HCT116 (cell line): ENCODE measurements around the gene PRKCZ. TPM values are rescaled to one million over a fixed set of nuclear protein-coding genes. Genes with fewer than 3 reads are reported as not detected.
A peak's percentile ranks its signal among the peaks of the same experiment; 100 is the strongest.

Source experiments
- ATAC-seq: fragments of 200-7000 bp; cut with Tn5 transposase; 2 replicates; pipeline ENCODE4 v1.9.1; 2020; ENCODE audit warnings: mild to moderate bottlenecking, moderate library complexity
- BruUV-seq: library from RNA; stranded (reverse); fragments of 400-500 nt; replicated peaks from 2 replicates; lab custom pipeline; 2021; lab: Mats Ljungman, UMichigan
- CTCF ChIA-PET: fragments of 300-600 bp; sonication (Branson Sonifier 250); formaldehyde crosslinking; loops from one replicate; lab custom pipeline; 2021; ENCODE audit warnings: antibody characterized with exemption; lab: Charles Lee
- POLR2A ChIA-PET: fragments of 300-600, 350-600 bp; sonication (Branson Sonifier 250); formaldehyde crosslinking; loops from one replicate; lab custom pipeline; 2021; ENCODE audit warnings: antibody characterized with exemption; lab: Charles Lee
- RAD21 ChIA-PET, 2 experiments: fragments of 300-600 bp; sonication (Branson Sonifier 250); formaldehyde crosslinking; loops; one replicate each; lab custom pipeline; 2023; ENCODE audit warnings: low total read pairs in 2 of 2; ENCODE audit not compliant: uncharacterized antibody in 2 of 2, unreplicated experiment in 2 of 2, low non-redundant PET in 1 of 2; lab: Charles Lee
- DNase-seq: peaks from one replicate; pipeline ENCODE4 v3.0.0-alpha.2; 2010; ENCODE audit warnings: low read depth, low spot score
- H2AFZ ChIP-seq: fragments of 200-600 bp; shearing (Covaris generic), sonication (generic); 2 replicates; pipeline ENCODE4 v1.6.1; 2017; ENCODE audit warnings: low read depth, mixed run types, mixed read lengths, antibody characterized with exemption, low read length; ENCODE audit not compliant: poor library complexity, severe bottlenecking
- H3K27ac ChIP-seq: 2 replicates; pipeline ENCODE4 v1.5.1; 2012; ENCODE audit warnings: low read depth, low read length
- H3K27me3 ChIP-seq: fragments of 200-600 bp; sonication (generic); 2 replicates; pipeline ENCODE4 v1.6.1; 2016; ENCODE audit warnings: mixed run types, low read length, mixed read lengths; ENCODE audit not compliant: insufficient read depth
- H3K36me3 ChIP-seq, 2 experiments: fragments of 200-500 bp in 1 of 2; fragments of 200-600 bp in 1 of 2; sonication (Bioruptor generic) in 1 of 2; sonication (generic) in 1 of 2; 2 replicates each; pipeline versions ENCODE4 v1.5.1 to v1.6.1; 2014 to 2016; ENCODE audit warnings: low read length in 2 of 2, inconsistent platforms in 1 of 2, mixed read lengths in 1 of 2, mixed run types in 1 of 2; ENCODE audit not compliant: insufficient read depth in 2 of 2, control insufficient read depth in 1 of 2
- H3K4me1 ChIP-seq, 2 experiments: fragments of 200-600 bp in 1 of 2; sonication (generic) in 1 of 2; 2 replicates each; pipeline versions ENCODE4 v1.5.1 to v1.6.1; 2012 to 2017; ENCODE audit warnings: low read length in 2 of 2, inconsistent platforms in 1 of 2, mild to moderate bottlenecking in 1 of 2, mixed read lengths in 1 of 2, mixed run types in 1 of 2, moderate library complexity in 1 of 2; ENCODE audit not compliant: insufficient read depth in 2 of 2, control insufficient read depth in 1 of 2
- H3K4me2 ChIP-seq: fragments of 200-600 bp; sonication (generic); 2 replicates; pipeline ENCODE4 v1.6.1; 2017; ENCODE audit warnings: mixed run types, low read length, mixed read lengths
- H3K4me3 ChIP-seq, 2 experiments: fragments of 200-600 bp in 1 of 2; sonication (generic) in 1 of 2; replicated peaks in 1 of 2; 2 replicates each; pipeline ENCODE4 v1.5.1; 2011 to 2016; ENCODE audit warnings: low read length in 2 of 2, control low read depth in 1 of 2, low read depth in 1 of 2, mild to moderate bottlenecking in 1 of 2, mixed read lengths in 1 of 2, mixed run types in 1 of 2
- H3K79me2 ChIP-seq: fragments of 200-600 bp; sonication (generic); 2 replicates; pipeline ENCODE4 v1.6.1; 2017; ENCODE audit warnings: mild to moderate bottlenecking, mixed run types, low read length, moderate library complexity, mixed read lengths; ENCODE audit not compliant: insufficient read depth
- H3K9ac ChIP-seq: fragments of 200-600 bp; sonication (generic); 2 replicates; pipeline ENCODE4 v1.6.1; 2016; ENCODE audit warnings: low read length, mixed read lengths
- H3K9me2 ChIP-seq: fragments of 200-600 bp; sonication (generic), shearing (Covaris generic); 2 replicates; pipeline ENCODE4 v1.6.1; 2017; ENCODE audit warnings: mixed run types, mild to moderate bottlenecking, moderate library complexity; ENCODE audit not compliant: insufficient read depth
- H3K9me3 ChIP-seq, 2 experiments: fragments of 200-500 bp in 1 of 2; fragments of 200-600 bp in 1 of 2; sonication (Bioruptor generic) in 1 of 2; sonication (generic) in 1 of 2; 2 replicates each; pipeline ENCODE4 v1.6.1; 2014 to 2017; ENCODE audit warnings: low read length in 2 of 2, mixed read lengths in 2 of 2, inconsistent platforms in 1 of 2, low read depth in 1 of 2, mild to moderate bottlenecking in 1 of 2, mixed run types in 1 of 2, moderate library complexity in 1 of 2; ENCODE audit not compliant: control insufficient read depth in 1 of 2, insufficient read depth in 1 of 2
- H4K20me1 ChIP-seq: fragments of 200-600 bp; sonication (generic), shearing (Covaris generic); 2 replicates; pipeline ENCODE4 v1.6.1; 2017; ENCODE audit warnings: mixed run types, mild to moderate bottlenecking, moderate library complexity; ENCODE audit not compliant: insufficient read depth
- CBX3 ChIP-seq: IDR thresholded peaks from 2 replicates; pipeline ENCODE4 v1.6.1; 2012; ENCODE audit warnings: low read depth
- CEBPB ChIP-seq: IDR thresholded peaks from 2 replicates; pipeline ENCODE4 v1.6.1; 2012; ENCODE audit warnings: low read depth
- ELF1 ChIP-seq: IDR thresholded peaks from 2 replicates; pipeline ENCODE4 v1.6.1; 2012; ENCODE audit warnings: low read depth, borderline replicate concordance
- EZH2 ChIP-seq: fragments of 200-600 bp; sonication (generic); IDR thresholded peaks from 2 replicates; pipeline ENCODE4 v1.6.1; 2017; ENCODE audit warnings: antibody characterized with exemption, mixed run types
- EZH2phosphoT487 ChIP-seq: fragments of 200-600 bp; IDR thresholded peaks from 2 replicates; pipeline ENCODE4 v1.6.1; 2018; ENCODE audit warnings: antibody characterized with exemption, borderline replicate concordance
- JUND ChIP-seq: IDR thresholded peaks from 2 replicates; pipeline ENCODE4 v1.6.1; 2012
- POLR2A ChIP-seq: IDR thresholded peaks from 2 replicates; pipeline ENCODE4 v1.7.0; 2011; ENCODE audit warnings: borderline replicate concordance; ENCODE audit not compliant: insufficient read depth, insufficient read length; ENCODE audit errors: extremely low read depth
- POLR2AphosphoS5 ChIP-seq: IDR thresholded peaks from 2 replicates; pipeline ENCODE4 v1.6.1; 2011; ENCODE audit warnings: mild to moderate bottlenecking, low read depth, low read length, moderate library complexity
- RAD21 ChIP-seq: IDR thresholded peaks from 2 replicates; pipeline ENCODE4 v1.6.1; 2012; ENCODE audit warnings: low read depth, mild to moderate bottlenecking
- REST ChIP-seq: IDR thresholded peaks from 2 replicates; pipeline ENCODE4 v1.6.1; 2012; ENCODE audit warnings: low read depth
- SIN3A ChIP-seq: IDR thresholded peaks from 2 replicates; pipeline ENCODE4 v1.6.1; 2012; ENCODE audit warnings: low read depth
- SP1 ChIP-seq: IDR thresholded peaks from 2 replicates; pipeline ENCODE4 v1.6.1; 2012; ENCODE audit warnings: low read depth
- SRF ChIP-seq: IDR thresholded peaks from 2 replicates; pipeline ENCODE4 v1.6.1; 2012; ENCODE audit warnings: low read depth
- TCF7L2 ChIP-seq: IDR thresholded peaks from 2 replicates; pipeline ENCODE4 v1.7.0; 2011; ENCODE audit warnings: borderline replicate concordance, inconsistent platforms; ENCODE audit not compliant: insufficient read depth, insufficient read length; ENCODE audit errors: extremely low read depth
- ZFX ChIP-seq: fragments of 450-650 bp; IDR thresholded peaks from 2 replicates; pipeline ENCODE4 v1.6.1; 2017
- ZNF274 ChIP-seq: fragments of 200-500 bp; sonication (Bioruptor generic); IDR thresholded peaks from 2 replicates; pipeline ENCODE4 v1.6.1; 2014; ENCODE audit warnings: mild to moderate bottlenecking, low read depth, low read length, inconsistent platforms
- intact Hi-C: fragments of 100-400 bp; cut with micrococcal nuclease; formaldehyde crosslinking; loops from 2 replicates; pipeline ENCODE4 v1.10.0; 2022
- total RNA-seq: library from RNA; stranded (reverse); gene quantifications from one replicate; pipeline ENCODE4 v1.2.1, GENCODE V29; 2021; ENCODE audit not compliant: unreplicated experiment

The PRKCZ gene
- total RNA-seq, 1 experiment from 2014 or later, result 46.8 TPM

GRCh38 chr1:2208309-2209239 lies 158.4 kb downstream of the PRKCZ start:
- no peak overlapping the region for H2AFZ ChIP-seq
- H3K27ac ChIP-seq, result peak overlapping the region; percentile 34; the same call in 1 of the 2 replicates

GRCh38 chr1:2209400-2210083 lies 159.3 kb downstream of the PRKCZ start:
- no peak overlapping the region for H2AFZ ChIP-seq
- H3K9me2 ChIP-seq, result no peaks in the 10 kb centered on the region
- H3K36me3 ChIP-seq, result no peaks in the 10 kb centered on the region
- H3K4me1 ChIP-seq, result peaks cover 30 to 53% of the 10 kb centered on the region in 2 experiments
- RAD21 ChIA-PET, result interaction anchor here in 1 of 2 experiments (0.6 kb wide), 1 partner anchor 35 kb away, joined by 4 read pairs; no protein-coding TSS in a partner anchor
- CTCF ChIA-PET, result interaction anchor here (1.0 kb wide), 1 partner anchor 172 kb away, joined by 3 read pairs; no protein-coding TSS in a partner anchor
- no peaks in the 10 kb centered on the region for H3K79me2 ChIP-seq
- no peaks in the 10 kb centered on the region for H4K20me1 ChIP-seq
- no peaks in the 10 kb centered on the region for H3K27me3 ChIP-seq
- no TSS peak for BruUV-seq
- POLR2A ChIA-PET, result no interaction called here
- H3K9me3 ChIP-seq, result no peaks in the 10 kb centered on the region
- no peak overlapping the region for H3K4me2 ChIP-seq
- ATAC-seq (no peak), DNase-seq (no peak)
- H3K9ac ChIP-seq, result no peak overlapping the region
- H3K4me3 ChIP-seq, result no peak overlapping the region
- intact Hi-C loops, result no loop called here
- H3K27ac ChIP-seq, result no peak overlapping the region; the same call in 1 of the 2 replicates
- TF ChIP-seq POLR2AphosphoS5, result no peak
- TF ChIP-seq REST, result no peak
- no peak for TF ChIP-seq SP1
- TF ChIP-seq SIN3A, result no peak
- TF ChIP-seq POLR2A, result no peak
- no peak for TF ChIP-seq ELF1
- TF ChIP-seq ZNF274, result no peak
- no peak for TF ChIP-seq CBX3
- TF ChIP-seq SRF, result no peak
- no peak for TF ChIP-seq EZH2phosphoT487
- no peak for TF ChIP-seq JUND
- TF ChIP-seq EZH2, result no peak
- TF ChIP-seq TCF7L2, result no peak
- no peak for TF ChIP-seq RAD21
- TF ChIP-seq CEBPB, result no peak

More at GRCh38 chr1:2208309-2209239, 158.4 kb downstream of the PRKCZ start:
- no peaks in the 10 kb centered on the region for H3K27me3 ChIP-seq
- BruUV-seq, result no TSS peak
- peak overlapping the region; percentile 48 for H3K4me2 ChIP-seq
- H3K36me3 ChIP-seq, result no peaks in the 10 kb centered on the region
- ChIA-PET RAD21 (interaction anchor here in 1 of 2 experiments (0.6 kb wide), 1 partner anchor 34 kb away, joined by 4 read pairs; no protein-coding TSS in a partner anchor), CTCF (interaction anchor here (1.0 kb wide), 1 partner anchor 173 kb away, joined by 3 read pairs; no protein-coding TSS in a partner anchor), POLR2A (no interaction called here)
- H3K9me2 ChIP-seq, result no peaks in the 10 kb centered on the region
- peak overlapping the region; percentile 25; the same call in 1 of the 2 replicates for H3K9ac ChIP-seq
- no peaks in the 10 kb centered on the region for H3K79me2 ChIP-seq
- no peak for ATAC-seq
- H3K4me1 ChIP-seq, result peaks cover 35 to 54% of the 10 kb centered on the region in 2 experiments
- no peaks in the 10 kb centered on the region for H3K9me3 ChIP-seq
- intact Hi-C loops, result no loop called here
- no peak overlapping the region for H3K4me3 ChIP-seq
- DNase-seq, result no peak
- H4K20me1 ChIP-seq, result no peaks in the 10 kb centered on the region
- TF ChIP-seq POLR2AphosphoS5 (no peak), RAD21 (no peak), JUND (no peak), ZFX (no peak)
